Body of pancreas (tissue), 4 donors: ENCODE measurements around the gene PGAP2. TPM values are rescaled to one million over a fixed set of nuclear protein-coding genes. Genes with fewer than 3 reads are reported as not detected.

Experiments
- ATAC-seq: fragments of 150-250 bp; one replicate; pipeline ENCODE4 v1.9.1; 2016
- DNase-seq, 4 donors: peaks; one replicate each; pipeline ENCODE4 v3.0.0-alpha.2; 2019
- H3K27ac ChIP-seq, 4 donors: fragments of 200-600 bp; sonication (generic); 1 replicate in 3 of 4; 2 replicates in 1 of 4; pipeline versions ENCODE4 v1.5.1 to v1.6.1; 2016 to 2019; ENCODE audit warnings: mild to moderate bottlenecking in 1 of 4, mixed read lengths in 1 of 4, moderate library complexity in 1 of 4
- H3K27me3 ChIP-seq, 2 donors: fragments of 200-600 bp; sonication (generic); one replicate each; pipeline ENCODE4 v1.6.0; 2016; ENCODE audit warnings: mild to moderate bottlenecking in 1 of 2
- H3K36me3 ChIP-seq, 2 donors: fragments of 200-600 bp; sonication (generic); replicated peaks in 1 of 2; 2 replicates each; pipeline ENCODE4 v1.5.1; 2016; ENCODE audit warnings: low read depth in 2 of 2; ENCODE audit not compliant: insufficient read depth in 1 of 2
- H3K4me1 ChIP-seq: fragments of 200-600 bp; sonication (generic); one replicate; pipeline ENCODE4 v1.6.0; 2016
- H3K4me3 ChIP-seq, 2 donors: fragments of 200-600 bp; sonication (generic); 1 replicate in 1 of 2; 2 replicates in 1 of 2; pipeline ENCODE4 v1.5.1; 2016 to 2019
- H3K9me3 ChIP-seq, 3 donors: fragments of 200-600 bp; sonication (generic); 1 replicate in 2 of 3; 2 replicates in 1 of 3; pipeline ENCODE4 v1.5.1; 2016
- CTCF ChIP-seq, 7 experiments: fragments of 450-650 bp in 4 of 7; fragments of 200-600 bp in 3 of 7; sonication (generic) in 3 of 7; IDR thresholded peaks; one replicate each; pipeline ENCODE4 v1.5.1; 2016 to 2019; ENCODE audit warnings: antibody characterized with exemption in 7 of 7
- POLR2A ChIP-seq, 3 donors: fragments of 450-650 bp; IDR thresholded peaks; one replicate each; pipeline ENCODE4 v1.6.1; 2016; ENCODE audit warnings: antibody characterized with exemption in 3 of 3, mild to moderate bottlenecking in 2 of 3
- WGBS, 2 donors: methylation state at CpG; one replicate each; pipeline ENCODE4 v1.1.5; 2017; 5-methylcytosine and 5-hydroxymethylcytosine counted together
- intact Hi-C: fragments of 100-400 bp; cut with DNase I; formaldehyde crosslinking; loops from one replicate; pipeline ENCODE4 v1.15.1; 2023
- total RNA-seq, 2 donors: library from RNA; depleted of rRNA; stranded (reverse); fragments of >200 nt; gene quantifications; one replicate each; pipeline ENCODE4 v1.1.0, GENCODE V29; 2016

PGAP2 gene
- total RNA-seq, 2 donors from 2014 or later, result 21.5 to 24.1 TPM

- ATAC-seq (no peak), DNase-seq (peak in 2 of 4 donors; percentile 14 to 49)
- Histone ChIP-seq H3K9me3 (no peaks in the 10 kb centered on the region), H3K4me1 (peaks cover 48% of the 10 kb centered on the region), H3K36me3 (no peaks in the 10 kb centered on the region), H3K27me3 (no peaks in the 10 kb centered on the region), H3K27ac (peak overlapping the region in 1 of 4 donors; percentile 96), H3K4me3 (no peak overlapping the region)
- 81 to 84% methylated on average over 5 of the region's 5 CpGs for WGBS, 2 donors
- TF ChIP-seq POLR2A (IDR thresholded peaks at IDR 0.05) (no peak), CTCF (IDR thresholded peaks at IDR 0.05) (no peak)
- intact Hi-C loops, result no loop called here
Observed at GRCh38 chr11:3836903-3837302, 28.5 kb downstream of the PGAP2 start.

- TF ChIP-seq POLR2A (IDR thresholded peaks at IDR 0.05), result peak in 1 of 3 donors; percentile 13
- TF ChIP-seq CTCF (IDR thresholded peaks at IDR 0.05), result no peak
- Histone ChIP-seq H3K27me3 (no peaks in the 10 kb centered on the region), H3K27ac (peak overlapping the region in 2 of 4 donors; percentile 12 to 96), H3K4me3 (no peak overlapping the region), H3K4me1 (peaks cover 40% of the 10 kb centered on the region), H3K36me3 (no peaks in the 10 kb centered on the region), H3K9me3 (no peaks in the 10 kb centered on the region)
- no peak for ATAC-seq
- intact Hi-C loops, result no loop called here
- DNase-seq, result peak in 2 of 4 donors; percentile 13 to 70
- 67 to 100% methylated on average over 1 of the region's 1 CpG for WGBS, 2 donors
Observed at GRCh38 chr11:3837793-3838192, 29.4 kb downstream of the PGAP2 start.

- H3K27ac ChIP-seq, result peak overlapping the region in 2 of 4 donors; percentile 12 to 96
- ATAC-seq (no peak), DNase-seq (no peak)
- peaks cover 35% of the 10 kb centered on the region for H3K4me1 ChIP-seq
- TF ChIP-seq CTCF (IDR thresholded peaks at IDR 0.05), result no peak
- TF ChIP-seq POLR2A (IDR thresholded peaks at IDR 0.05), result no peak
- intact Hi-C loops, result no loop called here
- H3K27me3 ChIP-seq, result no peaks in the 10 kb centered on the region
- H3K36me3 ChIP-seq, result no peaks in the 10 kb centered on the region
- H3K4me3 ChIP-seq, result no peak overlapping the region
- H3K9me3 ChIP-seq, result no peaks in the 10 kb centered on the region
- 77 to 84% methylated on average over 2 of the region's 2 CpGs for WGBS, 2 donors
Observed at GRCh38 chr11:3838504-3838903, 30.1 kb downstream of the PGAP2 start.

DNA sequence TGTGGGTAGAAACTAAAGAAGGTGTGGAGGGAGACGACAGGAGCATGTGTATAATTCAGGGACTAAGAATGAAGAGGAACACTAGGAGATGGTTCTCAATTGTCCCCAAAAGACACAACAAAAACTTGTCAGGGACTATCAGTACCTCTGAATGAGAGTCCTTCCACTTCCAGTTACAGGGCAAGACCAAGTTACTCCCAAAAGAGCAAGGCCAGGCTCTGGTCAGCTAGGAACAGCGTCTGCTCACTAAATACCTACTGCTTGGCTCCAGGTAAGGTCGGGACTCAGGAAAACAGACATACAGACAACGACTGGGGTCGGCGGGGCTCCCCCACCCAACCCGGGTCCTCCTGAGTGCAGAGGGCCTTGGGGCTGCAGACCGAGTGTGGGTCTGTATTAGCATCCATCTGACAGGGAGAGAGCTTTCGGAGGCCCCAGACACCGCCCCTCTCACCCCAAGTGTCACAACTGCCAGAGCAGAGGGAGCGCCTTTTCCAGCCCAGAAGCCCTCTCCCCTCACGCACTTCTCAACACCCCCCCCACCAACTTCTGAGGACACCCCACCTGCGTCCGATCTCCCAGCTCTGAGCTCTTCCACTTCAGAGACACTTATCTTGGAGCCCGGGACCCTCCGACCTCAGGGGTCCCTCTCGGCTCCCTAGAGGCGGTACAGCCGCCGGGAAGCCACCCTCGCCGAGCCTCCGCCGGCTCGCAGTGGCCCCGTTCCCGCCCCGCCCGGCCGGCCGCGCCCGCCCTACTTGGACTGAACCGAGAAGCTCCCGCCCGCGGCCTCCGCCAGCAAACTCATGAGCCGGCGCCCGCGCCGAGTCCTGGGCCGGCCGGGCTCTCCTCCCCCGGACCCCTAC lies 31.9 kb downstream of the PGAP2 start:
- DNase-seq (no peak), ATAC-seq (peak; percentile 61)
- Histone ChIP-seq H3K9me3 (no peaks in the 10 kb centered on the region), H3K36me3 (no peaks in the 10 kb centered on the region), H3K4me3 (peak overlapping the region; percentile 65 to 96), H3K27me3 (no peaks in the 10 kb centered on the region), H3K27ac (peak overlapping the region; percentile 86 to 96 (median 90)), H3K4me1 (peaks cover 35% of the 10 kb centered on the region)
- TF ChIP-seq POLR2A (IDR thresholded peaks at IDR 0.05) (peak in 1 of 3 donors; percentile 17), CTCF (IDR thresholded peaks at IDR 0.05) (no peak)
- intact Hi-C loops, result no loop called here
- WGBS, 2 donors, result 3 to 5% methylated on average over 18 to 46 of the region's 46 CpGs
